Vagina (tissue), 2 donors: ENCODE results near the gene CARM1. TPM values are rescaled to one million over a fixed set of nuclear protein-coding genes. Genes with fewer than 3 reads are reported as not detected.

Source experiments
- DNase-seq, 2 donors: peaks; one replicate each; pipeline ENCODE4 v3.0.0-alpha.2; 2017; ENCODE audit errors: extremely low spot score in 2 of 2
- H3K27ac ChIP-seq: fragments of 200-600 bp; sonication (generic); one replicate; pipeline ENCODE4 v1.5.1; 2019
- H3K27me3 ChIP-seq: fragments of 200-600 bp; sonication (generic); one replicate; pipeline ENCODE4 v1.5.1; 2019
- H3K36me3 ChIP-seq, 2 donors: fragments of 200-600 bp; sonication (generic); one replicate each; pipeline ENCODE4 v1.5.1; 2017 to 2019
- H3K4me1 ChIP-seq: fragments of 200-600 bp; sonication (generic); one replicate; pipeline ENCODE4 v1.5.1; 2019
- H3K4me3 ChIP-seq, 2 donors: fragments of 200-600 bp; sonication (generic); 1 replicate in 1 of 2; 2 replicates in 1 of 2; pipeline ENCODE4 v1.5.1; 2016 to 2019
- H3K9me3 ChIP-seq: fragments of 200-600 bp; sonication (generic); one replicate; pipeline ENCODE4 v1.5.1; 2019
- POLR2A ChIP-seq, 2 donors: fragments of 450-650 bp; IDR thresholded peaks; one replicate each; pipeline ENCODE4 v1.6.1; 2017; ENCODE audit warnings: antibody characterized with exemption in 2 of 2, mild to moderate bottlenecking in 2 of 2, moderate library complexity in 2 of 2
- POLR2AphosphoS5 ChIP-seq, 2 donors: sonication (generic); formaldehyde crosslinking; IDR thresholded peaks; one replicate each; pipeline ENCODE4 v1.9.0; 2017; ENCODE audit warnings: antibody characterized with exemption in 2 of 2, mild to moderate bottlenecking in 2 of 2, low read depth in 1 of 2; ENCODE audit not compliant: insufficient read depth in 1 of 2
- intact Hi-C: fragments of 100-400 bp; cut with DNase I; formaldehyde crosslinking; loops from one replicate; pipeline ENCODE4 v1.15.1; 2023
- total RNA-seq: library from RNA; depleted of rRNA; stranded (reverse); fragments of >200 nt; gene quantifications from one replicate; pipeline ENCODE4 v1.2.3, GENCODE V29; 2016
- TF ChIP-seq, protein P1 (sequence below), 3 experiments: fragments of 450-650 bp in 2 of 3; fragments of 200-600 bp in 1 of 3; sonication (generic) in 1 of 3; IDR thresholded peaks; one replicate each; pipeline ENCODE4 v1.5.1; 2017 to 2019; ENCODE audit warnings: antibody characterized with exemption in 3 of 3, mild to moderate bottlenecking in 2 of 3, moderate library complexity in 2 of 3

CARM1 gene
- 28.2 TPM for total RNA-seq

DNA sequence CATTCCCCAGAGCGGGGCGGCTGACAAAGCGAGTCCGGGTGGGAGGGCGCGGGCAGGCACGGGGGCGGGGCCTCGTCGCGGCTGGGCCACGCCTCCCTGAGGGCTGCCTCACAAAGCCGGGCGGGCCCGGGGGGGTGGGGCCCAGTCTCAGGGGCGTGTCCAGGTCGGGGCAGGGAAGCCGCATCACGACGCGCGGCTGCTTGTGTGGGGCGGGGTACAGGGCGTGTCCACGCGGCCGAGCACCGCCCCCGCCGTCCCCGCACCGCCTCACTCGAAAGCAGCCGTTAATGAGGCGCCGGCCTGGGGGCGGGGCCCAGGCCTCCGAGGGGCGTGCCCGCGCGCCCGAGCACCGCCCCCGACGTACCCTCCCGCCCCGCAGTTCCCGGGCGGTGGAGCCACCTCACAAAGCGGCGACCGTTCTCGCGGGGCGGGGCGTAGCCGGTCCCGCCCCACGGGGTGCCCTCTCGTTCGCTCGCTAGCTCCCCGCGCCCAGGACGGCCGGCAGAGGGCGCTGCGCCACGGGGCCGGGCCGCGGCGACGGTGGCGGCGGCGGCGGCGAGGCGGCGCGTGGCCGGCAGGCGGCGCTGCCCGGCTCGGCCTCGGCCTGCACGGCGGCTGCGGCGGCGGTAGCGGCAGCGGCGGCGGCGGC lies at the start of gene CARM1:
CARM1 (plus strand) TSS at position 599 of the 649 bp plus-strand sequence. CDS start 150 bp downstream, outside the sequence.
- Histone ChIP-seq H3K27me3 (no peaks in the 10 kb centered on the region), H3K27ac (peak within 1 kb of the TSS; percentile 94), H3K4me1 (peaks cover 37% of the 10 kb centered on the region), H3K4me3 (peak within 1 kb of the TSS; percentile 91 to 99), H3K9me3 (no peaks in the 10 kb centered on the region), H3K36me3 (no peaks in the 10 kb centered on the region)
- TF ChIP-seq, protein P1, sequence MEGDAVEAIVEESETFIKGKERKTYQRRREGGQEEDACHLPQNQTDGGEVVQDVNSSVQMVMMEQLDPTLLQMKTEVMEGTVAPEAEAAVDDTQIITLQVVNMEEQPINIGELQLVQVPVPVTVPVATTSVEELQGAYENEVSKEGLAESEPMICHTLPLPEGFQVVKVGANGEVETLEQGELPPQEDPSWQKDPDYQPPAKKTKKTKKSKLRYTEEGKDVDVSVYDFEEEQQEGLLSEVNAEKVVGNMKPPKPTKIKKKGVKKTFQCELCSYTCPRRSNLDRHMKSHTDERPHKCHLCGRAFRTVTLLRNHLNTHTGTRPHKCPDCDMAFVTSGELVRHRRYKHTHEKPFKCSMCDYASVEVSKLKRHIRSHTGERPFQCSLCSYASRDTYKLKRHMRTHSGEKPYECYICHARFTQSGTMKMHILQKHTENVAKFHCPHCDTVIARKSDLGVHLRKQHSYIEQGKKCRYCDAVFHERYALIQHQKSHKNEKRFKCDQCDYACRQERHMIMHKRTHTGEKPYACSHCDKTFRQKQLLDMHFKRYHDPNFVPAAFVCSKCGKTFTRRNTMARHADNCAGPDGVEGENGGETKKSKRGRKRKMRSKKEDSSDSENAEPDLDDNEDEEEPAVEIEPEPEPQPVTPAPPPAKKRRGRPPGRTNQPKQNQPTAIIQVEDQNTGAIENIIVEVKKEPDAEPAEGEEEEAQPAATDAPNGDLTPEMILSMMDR (IDR thresholded peaks at IDR 0.05), result peak; percentile 30 to 61 (median 42)
- TF ChIP-seq POLR2A (IDR thresholded peaks at IDR 0.05) (no peak), POLR2AphosphoS5 (IDR thresholded peaks at IDR 0.05; ENCODE audit: insufficient read depth in 1 of 2, low read depth in 1 of 2) (no peak)
- peak in 1 of 2 donors; percentile 98 for DNase-seq
- intact Hi-C loops, result loop anchor here (10.0 kb wide), 1 partner anchor 54 kb away; the partner anchor contains the start of genes TIMM29 and YIPF2

DNA sequence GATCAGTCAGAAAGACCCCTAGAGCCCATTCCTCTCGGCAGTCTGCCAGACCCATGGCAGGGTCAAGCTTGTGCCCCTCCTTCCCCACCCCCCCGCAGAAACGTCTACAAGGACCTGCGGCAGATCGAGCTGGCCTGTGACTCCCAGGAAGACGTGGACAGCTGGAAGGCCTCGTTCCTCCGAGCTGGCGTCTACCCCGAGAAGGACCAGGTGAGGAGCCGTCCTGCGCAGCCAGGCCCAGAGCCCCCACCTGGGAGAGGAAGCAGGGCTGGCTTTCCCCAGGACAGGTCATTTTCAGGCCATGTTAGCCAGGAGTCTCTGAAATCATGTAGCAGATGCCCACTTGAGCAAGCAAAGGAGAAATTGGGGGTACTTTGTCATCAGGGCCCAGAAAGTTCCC lies 47.7 kb upstream of the CARM1 start:
- peaks cover 4% of the 10 kb centered on the region for H3K4me1 ChIP-seq
- no peak overlapping the region for H3K27ac ChIP-seq
- H3K36me3 ChIP-seq, result peaks cover 0 to 75% of the 10 kb centered on the region in 2 donors
- no peaks in the 10 kb centered on the region for H3K27me3 ChIP-seq
- H3K4me3 ChIP-seq, result no peak overlapping the region
- intact Hi-C loops, result no loop called here
- no peak for DNase-seq
- no peak for TF ChIP-seq POLR2A (IDR thresholded peaks at IDR 0.05)
- no peak for TF ChIP-seq POLR2AphosphoS5 (IDR thresholded peaks at IDR 0.05; ENCODE audit: insufficient read depth in 1 of 2, low read depth in 1 of 2)
- TF ChIP-seq, protein P1 (IDR thresholded peaks at IDR 0.05), result no peak
- H3K9me3 ChIP-seq, result no peaks in the 10 kb centered on the region

DNA sequence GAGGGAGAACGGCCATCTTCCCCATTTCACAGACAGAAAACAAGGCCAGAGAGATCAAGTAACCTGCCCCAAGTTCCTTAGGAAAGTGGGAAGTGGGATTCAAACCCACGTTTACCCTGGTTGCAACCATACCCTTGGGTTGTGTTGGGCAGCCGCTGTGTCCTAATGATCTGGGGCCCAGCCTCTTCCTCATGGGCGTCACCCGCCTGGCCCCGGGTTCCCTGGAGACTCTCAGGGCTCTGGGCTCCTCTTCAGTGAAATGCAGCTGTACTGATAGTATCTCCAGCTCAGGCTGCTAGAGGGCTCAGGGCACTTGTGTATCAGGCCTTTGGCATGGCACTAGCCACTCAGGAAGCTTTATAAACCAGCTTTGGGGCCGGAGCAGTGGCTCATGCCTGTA lies 45.1 kb upstream of the CARM1 start:
- no peaks in the 10 kb centered on the region for H3K9me3 ChIP-seq
- no peaks in the 10 kb centered on the region for H3K4me1 ChIP-seq
- H3K4me3 ChIP-seq, result no peak overlapping the region
- TF ChIP-seq POLR2A (IDR thresholded peaks at IDR 0.05) (no peak), POLR2AphosphoS5 (IDR thresholded peaks at IDR 0.05; ENCODE audit: insufficient read depth in 1 of 2, low read depth in 1 of 2) (no peak)
- TF ChIP-seq, protein P1 (IDR thresholded peaks at IDR 0.05), result no peak
- H3K36me3 ChIP-seq, result peaks cover 0 to 63% of the 10 kb centered on the region in 2 donors
- no peaks in the 10 kb centered on the region for H3K27me3 ChIP-seq
- no peak overlapping the region for H3K27ac ChIP-seq
- intact Hi-C loops, result no loop called here
- DNase-seq, result no peak

DNA sequence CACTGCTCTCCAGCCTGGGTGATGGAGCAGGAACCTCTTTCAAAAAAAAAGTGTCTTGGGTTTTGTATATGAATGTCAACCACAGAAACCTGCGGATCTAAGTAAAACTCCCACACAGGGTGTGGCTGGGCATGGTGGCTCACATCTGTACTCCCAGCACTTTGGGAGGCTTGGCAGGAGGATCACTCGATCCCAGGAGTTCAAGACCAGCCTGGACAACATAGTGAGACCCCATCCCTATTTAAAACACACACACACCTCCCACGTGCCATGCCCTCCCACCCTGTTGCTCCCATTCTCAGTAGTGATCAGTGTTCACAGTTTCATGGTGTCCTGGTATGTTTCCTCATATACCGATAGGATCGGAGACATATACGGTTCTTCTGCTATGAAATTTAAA lies 44.5 kb upstream of the CARM1 start:
- Histone ChIP-seq H3K4me3 (no peak overlapping the region), H3K4me1 (no peaks in the 10 kb centered on the region), H3K27me3 (no peaks in the 10 kb centered on the region), H3K9me3 (no peaks in the 10 kb centered on the region), H3K27ac (no peak overlapping the region), H3K36me3 (peaks cover 0 to 60% of the 10 kb centered on the region in 2 donors)
- no peak for DNase-seq
- TF ChIP-seq, protein P1 (IDR thresholded peaks at IDR 0.05), result no peak
- TF ChIP-seq POLR2A (IDR thresholded peaks at IDR 0.05) (no peak), POLR2AphosphoS5 (IDR thresholded peaks at IDR 0.05; ENCODE audit: insufficient read depth in 1 of 2, low read depth in 1 of 2) (no peak)
- intact Hi-C loops, result no loop called here
